Testis (tissue), 2 donors: ENCODE results near the gene LAMP2.

Experiments used
- CTCF ChIP-seq, 3 experiments: fragments of 450-650 bp in 2 of 3; fragments of 200-600 bp in 1 of 3; sonication (generic) in 1 of 3; IDR thresholded peaks; one replicate each; pipeline ENCODE4 v1.5.1; 2016 to 2019; ENCODE audit warnings: antibody characterized with exemption in 3 of 3, mild to moderate bottlenecking in 2 of 3, moderate library complexity in 1 of 3
- POLR2A ChIP-seq: fragments of 450-650 bp; IDR thresholded peaks from one replicate; pipeline ENCODE4 v1.6.1; 2017; ENCODE audit warnings: antibody characterized with exemption, mild to moderate bottlenecking, moderate library complexity

GRCh38 chrX:120401301-120401700 is 67.8 kb downstream of the LAMP2 start:
- TF ChIP-seq POLR2A (no peak), CTCF (IDR thresholded peaks at IDR 0.05) (no peak)
